Activated CD4-positive, alpha-beta T cell treated with anti-CD3 and anti-CD28 coated beads for 24 hours (primary cell): ENCODE measurements around the gene PAPSS2.
"Not testable (repeated sequence)": the region's sequence is repeated elsewhere in the genome, so short reads cannot be mapped to it uniquely, and the experiment has no call there.

Experiments used
- DNase-seq, 2 donors: peaks; one replicate each; pipeline ENCODE4 v3.0.0-alpha.2; 2020; ENCODE audit warnings: low read depth in 2 of 2

PAPSS2 gene

GRCh38 chr10:87705339-87705738 is 45.7 kb downstream of the PAPSS2 start:
- DNase-seq: no peak

- no peak for DNase-seq
Observed at GRCh38 chr10:87706731-87707130, 47.1 kb downstream of the PAPSS2 start.

GRCh38 chr10:87707254-87707653 is 47.6 kb downstream of the PAPSS2 start:
- DNase-seq: no peak

- no peak for DNase-seq
Observed at GRCh38 chr10:87712913-87713616, 53.4 kb downstream of the PAPSS2 start.

GRCh38 chr10:87713707-87714106 is 54.0 kb downstream of the PAPSS2 start:
- DNase-seq: no peak

- no peak for DNase-seq
Observed at GRCh38 chr10:87715552-87716347, 56.1 kb downstream of the PAPSS2 start.

- DNase-seq: no peak
Observed at GRCh38 chr10:87716348-87716670, 56.6 kb downstream of the PAPSS2 start.

- no peak for DNase-seq
Observed at GRCh38 chr10:87720665-87721064, 61.0 kb downstream of the PAPSS2 start.

- no peak for DNase-seq
Observed at GRCh38 chr10:87721781-87722180, 62.1 kb downstream of the PAPSS2 start.

- no peak for DNase-seq
Observed at GRCh38 chr10:87722716-87723115, 63.0 kb downstream of the PAPSS2 start.

- DNase-seq: no peak
Observed at GRCh38 chr10:87723500-87723899, 63.8 kb downstream of the PAPSS2 start.

- no peak for DNase-seq
Observed at GRCh38 chr10:87724789-87725188, 65.1 kb downstream of the PAPSS2 start.

GRCh38 chr10:87729940-87730339 is 70.3 kb downstream of the PAPSS2 start:
- no peak for DNase-seq

- no peak for DNase-seq
Observed at GRCh38 chr10:87733081-87733480, 73.4 kb downstream of the PAPSS2 start.

- DNase-seq: no peak
Observed at GRCh38 chr10:87734987-87735827, 75.5 kb downstream of the PAPSS2 start.

GRCh38 chr10:87738253-87738652 is 78.6 kb downstream of the PAPSS2 start:
- not testable (repeated sequence) for DNase-seq

GRCh38 chr10:87739703-87740102 is 80.0 kb downstream of the PAPSS2 start:
- no peak for DNase-seq

GRCh38 chr10:87740254-87740655 is 80.6 kb downstream of the PAPSS2 start:
- DNase-seq: no peak

GRCh38 chr10:87742992-87743610 is 83.4 kb downstream of the PAPSS2 start:
- DNase-seq: not testable (repeated sequence)

GRCh38 chr10:87744606-87745005 is 84.9 kb downstream of the PAPSS2 start:
- DNase-seq: no peak

GRCh38 chr10:87746911-87747310 is 87.2 kb downstream of the PAPSS2 start:
- DNase-seq: no peak

GRCh38 chr10:87748244-87748643 is 88.6 kb downstream of the PAPSS2 start:
- not testable (repeated sequence) for DNase-seq
